MG63 (cell line): Measurements from ENCODE around the gene KRTAP5-7. TPM values are rescaled to one million over a fixed set of nuclear protein-coding genes. Genes with fewer than 3 reads are reported as not detected.

Source experiments
- DNase-seq: peaks from one replicate; pipeline ENCODE4 v3.0.0-alpha.2; 2020
- H3K27me3 ChIP-seq: fragments of 250-450 bp; sonication (Bioruptor Pico); 2 replicates; pipeline ENCODE4 v1.5.1; 2020; ENCODE audit warnings: mild to moderate bottlenecking, moderate library complexity
- H3K36me3 ChIP-seq: fragments of 250-450 bp; sonication (Bioruptor Pico); 2 replicates; pipeline ENCODE4 v1.5.1; 2020; ENCODE audit warnings: mild to moderate bottlenecking, moderate library complexity
- H3K4me3 ChIP-seq: fragments of 250-450 bp; sonication (Bioruptor Pico); 2 replicates; pipeline ENCODE4 v1.5.1; 2020; ENCODE audit warnings: mild to moderate bottlenecking, moderate library complexity
- H3K9me3 ChIP-seq: fragments of 250-450 bp; sonication (Bioruptor Pico); 2 replicates; pipeline ENCODE4 v1.5.1; 2020; ENCODE audit warnings: mild to moderate bottlenecking, moderate library complexity
- total RNA-seq: library from RNA; depleted of rRNA; stranded (reverse); fragments of >200 nt; shearing (Covaris generic); gene quantifications from 2 replicates; pipeline ENCODE4 v1.2.3, GENCODE V29; 2014; ENCODE audit warnings: low replicate concordance

Gene KRTAP5-7
- total RNA-seq, 1 experiment from 2014 or later, result not detected

DNA sequence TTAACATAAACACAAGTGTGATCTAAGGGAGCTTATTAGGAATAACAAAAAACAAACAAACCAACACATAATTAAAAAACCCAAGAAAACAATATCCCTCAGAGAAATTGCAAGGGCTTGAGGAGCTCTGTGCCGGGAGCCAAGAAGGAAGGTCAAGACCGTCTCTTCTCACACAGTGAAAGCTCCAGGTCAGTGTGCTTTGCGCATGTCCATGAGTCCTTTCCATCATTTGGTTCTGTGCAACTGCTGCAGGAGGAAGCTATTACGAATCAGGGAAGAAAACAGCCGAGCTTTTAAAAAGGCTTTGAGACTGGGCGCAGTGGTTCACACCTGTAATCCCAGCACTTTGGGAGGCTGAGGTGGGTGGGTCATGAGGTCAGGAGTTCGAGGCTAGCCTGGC, 15.3 kb downstream of the KRTAP5-7 start:
- Histone ChIP-seq H3K36me3 (no peaks in the 10 kb centered on the region), H3K27me3 (no peaks in the 10 kb centered on the region), H3K9me3 (no peaks in the 10 kb centered on the region), H3K4me3 (no peak overlapping the region)
- no peak for DNase-seq

DNA sequence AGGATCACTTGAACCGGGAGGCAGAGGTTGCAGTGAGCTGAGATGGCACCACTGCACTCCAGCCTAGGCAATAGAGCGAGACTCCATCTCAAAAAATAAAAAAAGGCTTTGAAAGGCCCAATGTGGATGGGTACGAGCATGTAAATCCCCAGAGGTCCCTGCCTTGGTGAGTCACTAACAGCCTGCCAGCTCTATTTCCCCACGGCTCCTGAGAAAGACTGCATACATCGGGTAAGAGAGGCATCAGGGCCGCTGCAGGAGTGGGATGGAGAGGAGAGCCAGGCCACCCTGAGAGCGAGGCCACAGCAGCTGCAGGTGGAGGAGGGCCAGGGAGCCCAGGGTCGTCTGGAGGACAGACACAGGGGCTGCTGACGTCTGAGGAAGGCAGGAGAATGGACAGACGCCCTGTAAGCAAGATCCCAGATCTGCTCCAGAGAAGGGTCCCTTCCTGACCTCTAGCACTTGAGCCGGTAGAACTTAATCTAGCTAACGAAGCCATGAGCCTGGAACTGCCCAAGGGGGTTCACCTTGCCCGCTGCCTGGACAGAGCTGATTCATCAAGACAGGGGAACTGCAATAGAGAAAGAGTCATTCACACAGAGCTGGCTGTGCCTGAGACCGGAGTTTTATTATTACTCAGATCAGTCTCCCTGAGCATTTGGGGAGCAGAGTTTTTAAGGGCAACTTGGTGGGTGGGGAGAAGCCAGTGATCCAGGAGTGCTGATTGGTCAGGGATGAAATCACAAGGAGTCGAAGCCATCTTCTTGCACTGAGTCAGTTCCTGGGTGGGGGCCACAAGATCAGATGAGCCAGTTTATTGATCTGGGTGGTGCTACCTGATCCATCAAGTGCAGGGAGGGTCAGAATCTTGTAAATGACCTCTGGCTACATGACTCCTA, 16.1 kb downstream of the KRTAP5-7 start:
- no peaks in the 10 kb centered on the region for H3K27me3 ChIP-seq

DNA sequence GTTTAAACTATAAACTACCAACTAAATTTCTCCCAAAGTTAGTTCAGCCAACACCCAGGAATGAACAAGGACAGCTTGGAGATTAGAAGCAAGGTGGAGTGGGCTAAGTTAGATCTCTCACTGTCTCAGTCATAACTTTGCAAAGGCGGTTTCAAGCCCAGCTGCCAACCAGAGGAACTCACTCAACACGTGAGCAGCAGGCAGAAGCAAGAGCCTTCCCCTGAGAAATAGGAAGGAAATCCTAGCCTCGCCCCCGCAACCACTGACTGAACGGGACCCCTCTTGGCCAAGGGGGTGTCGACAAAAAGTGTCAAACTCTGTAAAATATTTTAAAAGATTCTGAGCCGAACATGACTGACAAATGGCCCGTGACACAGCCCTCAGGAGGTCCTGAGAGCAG, 16.8 kb downstream of the KRTAP5-7 start:
- H3K27me3 ChIP-seq, result no peaks in the 10 kb centered on the region
- H3K36me3 ChIP-seq, result no peaks in the 10 kb centered on the region
- no peaks in the 10 kb centered on the region for H3K9me3 ChIP-seq
- DNase-seq, result no peak
- no peak overlapping the region for H3K4me3 ChIP-seq

More for the DNA sequence above, 16.1 kb downstream of the KRTAP5-7 start:
- H3K9me3 ChIP-seq, result no peaks in the 10 kb centered on the region
- H3K36me3 ChIP-seq, result no peaks in the 10 kb centered on the region
- no peak overlapping the region for H3K4me3 ChIP-seq
- DNase-seq, result no peak

DNA sequence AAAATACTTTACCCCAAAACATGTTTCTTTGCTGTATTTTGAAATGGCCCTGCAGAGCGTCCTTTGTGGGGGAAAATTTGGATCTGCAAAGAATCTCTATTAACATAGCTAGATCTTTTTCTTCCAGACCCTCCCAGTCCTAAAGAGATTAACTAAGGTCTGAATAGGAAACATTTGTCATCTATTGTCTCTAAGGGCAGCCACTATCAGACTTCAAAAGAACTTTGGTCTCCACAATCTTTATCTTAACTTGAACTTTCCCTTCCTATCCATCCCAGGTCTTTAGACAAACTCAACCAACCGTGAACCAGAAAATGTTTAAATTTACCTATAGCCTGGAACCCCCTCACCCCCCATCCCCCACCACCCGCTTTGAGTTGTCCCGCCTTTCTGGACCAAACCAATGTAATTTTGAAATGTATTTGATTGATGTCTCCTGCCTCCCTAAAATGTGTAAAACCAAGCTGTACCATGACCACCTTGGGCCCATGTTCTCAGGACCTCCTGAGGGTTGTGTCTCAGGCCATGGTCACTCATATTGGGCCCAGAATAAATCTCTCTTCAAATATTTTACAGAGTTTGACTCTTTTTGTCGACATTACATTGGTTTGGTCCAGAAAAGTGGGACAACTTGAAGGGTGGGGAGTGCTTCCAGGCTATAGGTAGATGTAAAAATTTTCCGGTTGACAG, 17.6 kb downstream of the KRTAP5-7 start:
- Histone ChIP-seq H3K9me3 (no peaks in the 10 kb centered on the region), H3K4me3 (no peak overlapping the region), H3K27me3 (no peaks in the 10 kb centered on the region), H3K36me3 (no peaks in the 10 kb centered on the region)
- no peak for DNase-seq

DNA sequence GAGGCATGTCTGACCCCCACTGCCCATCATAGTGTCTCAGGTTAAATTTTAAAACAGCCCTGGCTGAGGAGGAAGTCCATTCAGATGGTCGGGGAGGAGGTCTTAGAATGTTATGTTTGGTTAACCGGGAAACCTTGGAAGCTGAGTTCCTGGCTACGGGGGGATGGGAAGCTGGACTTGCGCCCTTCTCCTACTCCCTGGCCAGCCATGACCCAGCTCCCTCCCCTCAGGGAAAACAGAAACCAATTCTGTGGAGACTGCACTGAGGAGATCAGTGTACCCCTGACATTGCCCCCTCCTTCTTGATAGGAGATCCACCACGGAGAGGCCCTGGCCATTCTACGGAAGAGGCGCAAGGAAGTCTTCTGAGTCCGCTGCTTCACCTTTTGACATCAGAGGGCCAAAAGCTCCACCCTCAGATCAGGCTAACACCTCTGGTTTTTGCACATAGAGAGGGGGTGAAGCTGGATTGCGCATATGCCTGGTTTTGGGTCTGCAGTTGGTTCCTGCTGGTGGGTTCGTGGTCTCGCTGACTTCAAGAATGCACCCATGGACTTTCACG, 18.4 kb downstream of the KRTAP5-7 start:
- Histone ChIP-seq H3K9me3 (no peaks in the 10 kb centered on the region), H3K4me3 (no peak overlapping the region)

DNA sequence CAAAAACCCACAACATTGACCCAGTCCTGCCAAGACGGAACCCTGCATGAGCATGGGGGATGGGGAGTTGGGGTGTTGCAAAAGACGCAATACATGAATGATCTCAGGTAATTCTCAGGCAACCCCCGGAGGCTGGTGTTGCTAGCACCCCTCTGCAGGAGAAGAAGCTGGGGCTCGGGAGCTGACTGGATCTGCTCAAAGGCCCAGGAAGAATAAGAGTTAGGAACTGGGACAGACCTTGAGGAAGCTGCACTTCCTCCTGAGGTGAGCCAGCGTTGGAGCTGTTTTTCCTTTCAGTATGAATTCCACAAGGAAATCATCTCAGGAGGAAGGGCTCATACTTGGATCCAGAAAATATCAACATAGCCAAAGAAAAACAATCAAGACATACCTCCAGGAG, 21.1 kb downstream of the KRTAP5-7 start, which contains the start of gene KRTAP5-9:
Gene KRTAP5-9, plus strand, starts transcription at position 301 of the 400 bp plus-strand sequence. CDS start 238 bp downstream, outside the sequence.
- DNase-seq, result no peak
- H3K36me3 ChIP-seq, result no peaks in the 10 kb centered on the region
- no peak within 1 kb of the TSS for H3K4me3 ChIP-seq
- no peaks in the 10 kb centered on the region for H3K9me3 ChIP-seq
- H3K27me3 ChIP-seq, result no peaks in the 10 kb centered on the region

More for the DNA sequence above, 18.4 kb downstream of the KRTAP5-7 start:
- Histone ChIP-seq H3K27me3 (no peaks in the 10 kb centered on the region), H3K36me3 (no peaks in the 10 kb centered on the region)
- no peak for DNase-seq

DNA sequence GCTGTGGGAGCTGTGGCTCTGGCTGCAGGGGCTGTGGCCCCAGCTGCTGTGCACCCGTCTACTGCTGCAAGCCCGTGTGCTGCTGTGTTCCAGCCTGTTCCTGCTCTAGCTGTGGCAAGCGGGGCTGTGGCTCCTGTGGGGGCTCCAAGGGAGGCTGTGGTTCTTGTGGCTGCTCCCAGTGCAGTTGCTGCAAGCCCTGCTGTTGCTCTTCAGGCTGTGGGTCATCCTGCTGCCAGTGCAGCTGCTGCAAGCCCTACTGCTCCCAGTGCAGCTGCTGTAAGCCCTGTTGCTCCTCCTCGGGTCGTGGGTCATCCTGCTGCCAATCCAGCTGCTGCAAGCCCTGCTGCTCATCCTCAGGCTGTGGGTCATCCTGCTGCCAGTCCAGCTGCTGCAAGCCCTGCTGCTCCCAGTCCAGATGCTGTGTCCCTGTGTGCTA, 21.7 kb downstream of the KRTAP5-7 start:
- Histone ChIP-seq H3K4me3 (no peak overlapping the region), H3K36me3 (no peaks in the 10 kb centered on the region)
- DNase-seq, result no peak

DNA sequence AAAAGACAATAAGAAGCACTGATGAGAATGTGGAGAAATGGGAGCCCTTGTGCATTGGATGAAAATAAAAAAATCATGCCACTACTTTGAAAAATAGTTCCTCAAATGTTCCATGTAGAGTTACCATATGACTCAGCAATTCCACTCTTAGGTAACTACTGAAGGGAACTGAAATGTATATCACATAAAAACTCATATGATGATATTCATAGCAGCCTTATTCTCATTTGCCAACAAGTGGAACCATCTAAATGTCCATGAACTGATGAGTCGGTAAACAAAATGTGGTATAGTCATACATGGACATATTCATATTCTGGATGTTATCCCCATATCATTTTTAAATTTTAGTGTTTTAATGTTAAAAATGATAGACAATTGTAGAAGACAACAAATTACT, 24.6 kb downstream of the KRTAP5-7 start:
- H3K4me3 ChIP-seq, result no peak overlapping the region
- DNase-seq, result no peak
- H3K9me3 ChIP-seq, result no peaks in the 10 kb centered on the region
- no peaks in the 10 kb centered on the region for H3K27me3 ChIP-seq
- H3K36me3 ChIP-seq, result no peaks in the 10 kb centered on the region

More for the DNA sequence above, 21.7 kb downstream of the KRTAP5-7 start:
- H3K9me3 ChIP-seq, result no peaks in the 10 kb centered on the region
- no peaks in the 10 kb centered on the region for H3K27me3 ChIP-seq

DNA sequence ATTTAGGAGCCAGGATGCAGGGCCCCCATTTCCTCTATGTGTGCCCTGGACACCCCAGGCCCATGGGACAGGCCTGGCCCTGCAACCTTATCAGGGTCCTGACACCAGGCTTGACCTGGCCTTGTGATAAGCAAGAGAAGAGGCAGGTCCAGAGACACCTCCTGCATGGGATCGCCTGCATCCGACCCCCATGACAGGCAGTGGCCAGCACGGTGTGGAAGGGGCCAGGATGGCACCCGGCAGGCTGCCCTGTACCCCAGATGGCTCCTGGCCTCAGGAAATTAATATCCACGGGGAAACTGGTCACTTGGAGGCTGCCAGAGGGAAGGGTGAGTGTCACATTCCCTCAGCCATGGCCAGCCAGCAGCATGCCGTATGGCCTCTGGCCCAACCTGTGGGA, 27.9 kb downstream of the KRTAP5-7 start:
- Histone ChIP-seq H3K9me3 (no peaks in the 10 kb centered on the region), H3K4me3 (no peak overlapping the region), H3K27me3 (no peaks in the 10 kb centered on the region), H3K36me3 (no peaks in the 10 kb centered on the region)
- no peak for DNase-seq

DNA sequence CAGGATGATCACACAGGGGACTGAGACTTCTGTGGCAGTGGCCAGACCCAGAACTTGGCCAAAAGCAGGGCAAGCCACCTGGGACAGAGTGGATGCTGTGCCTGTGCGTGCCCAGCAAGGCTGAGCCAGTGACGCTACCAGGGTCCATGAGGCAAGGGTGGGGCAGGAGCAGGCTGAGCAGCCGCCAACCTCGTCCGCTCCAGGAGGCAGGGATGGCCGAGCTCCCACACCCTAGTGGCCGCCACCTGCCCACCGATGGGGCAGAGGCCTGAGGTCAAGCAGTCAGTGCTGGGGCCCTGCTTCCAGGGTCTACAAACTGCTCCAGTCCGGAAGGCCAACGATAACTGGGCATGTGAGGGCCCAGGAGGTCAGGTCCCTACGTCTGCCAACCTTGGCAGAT, 28.4 kb downstream of the KRTAP5-7 start:
- no peaks in the 10 kb centered on the region for H3K36me3 ChIP-seq
- no peaks in the 10 kb centered on the region for H3K27me3 ChIP-seq
- no peak overlapping the region for H3K4me3 ChIP-seq
- no peaks in the 10 kb centered on the region for H3K9me3 ChIP-seq
- DNase-seq, result no peak

DNA sequence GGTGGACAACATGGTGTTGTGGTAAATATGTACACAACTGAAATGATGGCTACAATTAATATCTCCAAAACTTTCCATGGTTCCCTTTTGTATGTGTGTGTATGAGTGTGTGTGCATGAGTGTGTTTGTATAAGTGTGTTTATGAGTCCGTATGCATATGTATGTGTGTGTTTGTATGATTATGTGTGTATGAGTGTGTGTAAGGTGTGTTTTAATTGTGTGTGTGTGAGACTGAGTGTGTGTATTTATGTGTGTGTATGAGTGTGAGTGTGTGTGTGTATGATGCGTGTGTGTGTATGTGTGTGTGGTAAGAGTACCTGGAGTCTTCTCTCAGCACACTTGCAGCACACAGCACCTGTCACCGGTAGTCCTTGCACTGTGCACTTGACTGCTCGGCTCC, 29.0 kb downstream of the KRTAP5-7 start:
- H3K36me3 ChIP-seq, result no peaks in the 10 kb centered on the region
- H3K4me3 ChIP-seq, result no peak overlapping the region
- no peaks in the 10 kb centered on the region for H3K9me3 ChIP-seq
- DNase-seq, result no peak
- no peaks in the 10 kb centered on the region for H3K27me3 ChIP-seq

DNA sequence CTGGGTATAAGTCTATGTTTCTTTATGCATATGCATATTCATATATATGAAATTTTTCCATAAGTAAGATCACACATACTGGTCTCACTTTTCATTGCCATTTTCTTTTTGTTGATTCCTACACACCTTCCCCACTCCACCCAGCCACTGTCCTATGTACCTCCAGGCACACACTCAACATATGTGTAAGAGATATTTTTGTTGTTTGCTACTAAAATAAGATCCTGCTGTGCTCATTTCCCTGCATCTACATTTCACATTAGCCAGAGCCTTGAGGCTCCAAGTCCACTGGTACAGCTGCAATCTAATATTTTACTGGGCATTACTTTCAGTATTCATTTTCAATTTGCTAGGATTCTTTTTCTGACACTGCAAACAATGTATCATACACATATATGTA, 30.2 kb downstream of the KRTAP5-7 start:
- Histone ChIP-seq H3K9me3 (no peaks in the 10 kb centered on the region), H3K4me3 (no peak overlapping the region), H3K27me3 (no peaks in the 10 kb centered on the region), H3K36me3 (no peaks in the 10 kb centered on the region)
- DNase-seq, result no peak

DNA sequence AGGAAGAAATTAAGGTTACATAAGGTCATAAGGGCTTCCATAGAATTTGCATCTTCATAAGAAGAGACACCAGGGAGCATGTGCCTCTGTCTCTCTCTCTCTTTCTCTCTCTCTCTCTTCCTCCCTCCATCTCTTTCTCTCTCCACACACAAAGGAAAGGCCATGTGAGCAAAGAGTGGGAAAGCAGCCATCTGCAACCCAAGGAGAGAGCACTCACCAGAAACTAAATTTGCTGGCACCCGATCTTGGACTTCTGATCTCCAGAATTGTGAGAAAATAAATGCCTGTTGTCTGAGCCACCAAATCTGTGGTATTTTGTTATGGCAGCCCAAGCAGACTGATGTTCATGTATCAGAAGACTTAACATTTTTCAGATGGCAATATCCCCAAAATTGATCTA, 31.9 kb downstream of the KRTAP5-7 start:
- DNase-seq, result no peak
- no peaks in the 10 kb centered on the region for H3K9me3 ChIP-seq
- no peaks in the 10 kb centered on the region for H3K36me3 ChIP-seq
- H3K27me3 ChIP-seq, result peaks cover 6% of the 10 kb centered on the region; the same call in 1 of the 2 replicates
- no peak overlapping the region for H3K4me3 ChIP-seq

DNA sequence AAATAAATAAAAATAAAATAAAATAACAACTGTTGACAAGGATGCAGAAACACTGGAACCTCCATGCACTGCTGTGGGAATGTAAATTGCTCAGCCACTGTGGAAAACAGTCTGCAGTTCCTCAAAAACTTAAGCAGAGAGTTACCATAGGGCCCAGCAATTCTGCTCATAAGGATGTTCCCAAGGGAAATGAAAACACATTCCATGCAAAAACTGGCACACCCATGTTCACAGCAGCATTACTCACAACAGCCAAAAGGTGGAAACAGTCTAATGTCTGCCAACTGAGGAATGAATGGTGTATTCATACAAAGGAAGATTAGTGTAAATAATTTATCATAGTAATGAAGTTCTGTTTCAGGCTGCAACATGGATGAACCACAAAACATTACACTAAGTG, 35.1 kb downstream of the KRTAP5-7 start:
- peak; percentile 21 for DNase-seq
- Histone ChIP-seq H3K4me3 (no peak overlapping the region), H3K27me3 (peaks cover 6% of the 10 kb centered on the region; the same call in 1 of the 2 replicates), H3K9me3 (no peaks in the 10 kb centered on the region), H3K36me3 (no peaks in the 10 kb centered on the region)

DNA sequence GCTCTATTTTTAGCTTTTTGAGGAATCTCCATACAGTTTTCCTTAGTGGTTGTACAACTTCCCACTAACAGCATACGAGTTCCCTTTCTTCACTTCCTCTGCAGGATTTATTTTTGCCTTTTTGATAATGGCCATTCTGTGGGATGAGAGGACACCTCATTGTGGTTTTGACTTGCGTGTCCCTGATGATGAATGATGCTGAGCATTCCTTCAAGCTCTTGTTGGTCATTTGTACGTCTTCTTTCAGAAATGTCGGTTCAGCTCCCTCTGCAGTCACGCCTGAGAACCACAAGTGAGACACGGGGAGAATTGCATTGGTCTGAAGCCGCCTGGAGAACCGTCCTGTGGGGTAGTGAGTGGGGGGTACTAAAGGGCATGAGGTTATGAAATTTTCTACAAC, 36.3 kb downstream of the KRTAP5-7 start:
- Histone ChIP-seq H3K9me3 (no peaks in the 10 kb centered on the region), H3K27me3 (peaks cover 6% of the 10 kb centered on the region; the same call in 1 of the 2 replicates), H3K36me3 (no peaks in the 10 kb centered on the region), H3K4me3 (no peak overlapping the region)
- peak; percentile 31 for DNase-seq

DNA sequence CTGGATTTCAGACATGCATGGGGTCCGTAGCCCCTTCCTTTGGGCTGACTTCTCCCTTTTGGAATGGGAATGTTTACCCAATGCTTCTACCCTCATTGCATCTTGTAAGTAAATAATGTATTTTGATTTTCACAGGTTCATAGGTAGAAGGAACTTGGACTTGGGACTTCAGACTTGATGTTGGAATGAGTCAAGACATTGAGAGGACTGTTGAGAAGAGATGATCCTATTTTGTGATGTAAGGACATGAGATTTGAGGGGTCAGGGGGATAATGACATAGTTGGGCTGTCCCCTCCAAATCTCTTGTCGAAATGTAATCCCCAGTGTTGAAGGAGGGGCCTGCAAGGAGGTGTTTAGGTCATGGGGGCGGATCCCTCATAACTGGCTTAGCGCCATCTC, 37.4 kb downstream of the KRTAP5-7 start:
- H3K36me3 ChIP-seq, result no peaks in the 10 kb centered on the region
- DNase-seq, result no peak
- H3K4me3 ChIP-seq, result no peak overlapping the region
- H3K27me3 ChIP-seq, result peaks cover 6% of the 10 kb centered on the region; the same call in 1 of the 2 replicates
- no peaks in the 10 kb centered on the region for H3K9me3 ChIP-seq

DNA sequence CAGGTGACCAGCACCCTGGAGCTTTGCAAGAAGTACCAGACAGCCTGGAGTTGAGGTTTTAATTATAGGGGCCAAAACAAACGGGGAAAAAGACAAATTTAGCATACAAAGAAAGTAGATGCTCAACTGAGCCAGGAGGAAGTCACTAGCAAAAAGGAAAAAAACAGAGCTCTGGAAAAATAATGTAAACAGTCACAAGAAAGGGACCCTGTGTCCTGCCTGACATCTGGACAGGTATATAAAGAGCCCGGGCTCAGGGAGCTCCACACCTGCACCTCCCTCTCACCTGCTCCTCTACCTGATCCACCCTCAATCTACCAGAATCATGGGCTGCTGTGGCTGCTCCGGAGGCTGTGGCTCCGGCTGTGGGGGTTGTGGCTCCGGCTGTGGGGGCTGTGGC, 38.2 kb downstream of the KRTAP5-7 start, which contains the start of gene KRTAP5-10:
Gene KRTAP5-10, plus strand, starts transcription at position 301 of the 400 bp plus-strand sequence. Its CDS starts 25 bp downstream, at position 326.
- H3K27me3 ChIP-seq, result peaks cover 6% of the 10 kb centered on the region; the same call in 1 of the 2 replicates
- no peaks in the 10 kb centered on the region for H3K36me3 ChIP-seq
- no peaks in the 10 kb centered on the region for H3K9me3 ChIP-seq
- no peak for DNase-seq
- no peak within 1 kb of the TSS for H3K4me3 ChIP-seq
